GM21737 (cell line): ENCODE results near the gene RNF20.
"Not testable (repeated sequence)": the region's sequence is repeated elsewhere in the genome, so short reads cannot be mapped to it uniquely, and the experiment has no call there.

Source experiments
- ATAC-seq: cut with Tn5 transposase; IDR thresholded peaks from one replicate; pipeline ENCODE4 v1.9.1; 2021; ENCODE audit warnings: mild to moderate bottlenecking, moderate library complexity; ENCODE audit not compliant: unreplicated experiment

The RNF20 gene

GRCh38 chr9:101533334-101534204 lies at the start of gene RNF20:
Gene RNF20, plus strand, starts transcription at chr9:101533853. Its CDS starts 1,571 bp downstream, at chr9:101535424.
- peak; percentile 98 for ATAC-seq

- ATAC-seq, result no peak
These were observed 49.6 kb upstream of the RNF20 start for GRCh38 chr9:101484046-101484445.

- ATAC-seq, result no peak
These were observed 47.5 kb upstream of the RNF20 start for GRCh38 chr9:101485924-101486692.

- ATAC-seq, result no peak
These were observed 46.8 kb upstream of the RNF20 start for GRCh38 chr9:101486693-101487442.

GRCh38 chr9:101487443-101487840 lies 46.2 kb upstream of the RNF20 start:
- ATAC-seq, result no peak

- no peak for ATAC-seq
These were observed 37.8 kb upstream of the RNF20 start for GRCh38 chr9:101495810-101496209.

GRCh38 chr9:101498323-101498722 lies 35.3 kb upstream of the RNF20 start:
- no peak for ATAC-seq

GRCh38 chr9:101504188-101504587 lies 29.5 kb upstream of the RNF20 start:
- no peak for ATAC-seq

- ATAC-seq, result no peak
These were observed 25.4 kb upstream of the RNF20 start for GRCh38 chr9:101508211-101508610.

- ATAC-seq, result no peak
These were observed 24.1 kb upstream of the RNF20 start for GRCh38 chr9:101509572-101509971.

GRCh38 chr9:101510459-101510858 lies 23.2 kb upstream of the RNF20 start:
- ATAC-seq, result no peak

- ATAC-seq, result no peak
These were observed 22.6 kb upstream of the RNF20 start for GRCh38 chr9:101511009-101511408.

- no peak for ATAC-seq
These were observed 21.5 kb upstream of the RNF20 start for GRCh38 chr9:101512116-101512515.

GRCh38 chr9:101513351-101513750 lies 20.3 kb upstream of the RNF20 start:
- no peak for ATAC-seq

- no peak for ATAC-seq
These were observed 19.6 kb upstream of the RNF20 start for GRCh38 chr9:101514071-101514470.

GRCh38 chr9:101516655-101517054 lies 17.0 kb upstream of the RNF20 start:
- no peak for ATAC-seq

- not testable (repeated sequence) for ATAC-seq
These were observed 15.2 kb upstream of the RNF20 start for GRCh38 chr9:101518489-101518888.

GRCh38 chr9:101524371-101524770 lies 9.3 kb upstream of the RNF20 start:
- no peak for ATAC-seq

- ATAC-seq, result no peak
These were observed 6.6 kb upstream of the RNF20 start for GRCh38 chr9:101527066-101527465.

GRCh38 chr9:101528015-101528414 lies 5.6 kb upstream of the RNF20 start:
- no peak for ATAC-seq

GRCh38 chr9:101530076-101530711 lies 3.5 kb upstream of the RNF20 start:
- peak; percentile 44 for ATAC-seq
